A549 (cell line): ENCODE data around the gene SARS2. TPM values are rescaled to one million over a fixed set of nuclear protein-coding genes. Genes with fewer than 3 reads are reported as not detected.

Source experiments
- ATAC-seq, 2 experiments: fragments of 200-7000 bp in 1 of 2; fragments of >200 bp in 1 of 2; cut with Nextera tagmentation in 1 of 2; cut with Tn5 transposase in 1 of 2; 3 replicates each; pipeline versions ENCODE4 v1.8.0 to v1.9.1; 2018 to 2020; ENCODE audit warnings: mild to moderate bottlenecking in 1 of 2, moderate library complexity in 1 of 2
- CTCF ChIA-PET: fragments of 300-600 bp; sonication (Branson Sonifier 250); formaldehyde crosslinking; extraction: SDS; loops from one replicate; lab custom pipeline; 2021; ENCODE audit warnings: antibody characterized with exemption, inconsistent platforms; lab: Yijun Ruan, JAX
- POLR2A ChIA-PET: fragments of 350-600 bp; formaldehyde crosslinking; extraction: SDS; loops from one replicate; lab custom pipeline; 2021; ENCODE audit warnings: antibody characterized with exemption, inconsistent platforms; lab: Yijun Ruan, JAX
- DNase-seq, 2 experiments: peaks; one replicate each; pipeline versions ENCODE4 v3.0.0 to v3.0.0-alpha.2; 2011 to 2016; ENCODE audit warnings: low read depth in 1 of 2, low spot score in 1 of 2
- FAIRE-seq: peaks from 2 replicates; lab custom pipeline; 2011; peaks lifted over from hg19 to GRCh38; lab: Jason Lieb, UNC
- H3K27ac ChIP-seq, 2 experiments: fragments of >200 bp; sonication (Bioruptor Twin); formaldehyde crosslinking; 3 replicates each; pipeline ENCODE4 v1.5.1; 2016 to 2017
- H3K4me1 ChIP-seq: fragments of >200 bp; sonication (Bioruptor Twin); formaldehyde crosslinking; 3 replicates; pipeline ENCODE4 v1.6.1; 2016
- H3K4me2 ChIP-seq: fragments of >200 bp; sonication (Bioruptor Twin); formaldehyde crosslinking; 3 replicates; pipeline ENCODE4 v1.6.1; 2016
- H3K4me3 ChIP-seq: fragments of >200 bp; sonication (Bioruptor Twin); formaldehyde crosslinking; 3 replicates; pipeline ENCODE4 v1.5.1; 2016
- H3K9me3 ChIP-seq: fragments of >200 bp; sonication (Bioruptor Twin); formaldehyde crosslinking; 3 replicates; pipeline ENCODE4 v1.6.1; 2016
- BHLHE40 ChIP-seq: IDR thresholded peaks from 2 replicates; pipeline ENCODE4 v1.6.1; 2012; ENCODE audit warnings: low read depth, low read length, inconsistent platforms
- CBX8 ChIP-seq: fragments of 200-600 bp; sonication (generic); IDR thresholded peaks from 2 replicates; pipeline ENCODE4 v1.6.1; 2016
- CHD2 ChIP-seq: fragments of 150-350 bp; IDR thresholded peaks from 2 replicates; pipeline ENCODE4 v1.6.1; 2014; ENCODE audit warnings: low read length; ENCODE audit not compliant: partially characterized antibody
- EHMT2 ChIP-seq: fragments of 200-600 bp; sonication (generic); IDR thresholded peaks from 2 replicates; pipeline ENCODE4 v1.6.1; 2016; ENCODE audit warnings: antibody characterized with exemption, low read depth, mild to moderate bottlenecking, moderate library complexity
- EP300 ChIP-seq, 2 experiments: fragments of >200 bp; sonication (Bioruptor Twin); formaldehyde crosslinking; IDR thresholded peaks; 2 replicates in 1 of 2; 3 replicates in 1 of 2; pipeline ENCODE4 v1.6.1; 2016 to 2017
- FOSB ChIP-seq: fragments of 250-450 bp; sonication (Bioruptor Pico); IDR thresholded peaks from 2 replicates; pipeline ENCODE4 v1.5.0; 2020; ENCODE audit warnings: mild to moderate bottlenecking, moderate library complexity
- FOXS1 ChIP-seq: fragments of 250-450 bp; sonication (Bioruptor Pico); IDR thresholded peaks from 2 replicates; pipeline ENCODE4 v1.5.0; 2020; ENCODE audit warnings: mild to moderate bottlenecking, moderate library complexity
- HDAC2 ChIP-seq: fragments of 200-600 bp; sonication (generic); IDR thresholded peaks from 2 replicates; pipeline ENCODE4 v1.6.1; 2016
- HEYL ChIP-seq: fragments of 250-450 bp; sonication (Bioruptor Pico); IDR thresholded peaks from 2 replicates; pipeline ENCODE4 v1.8.0; 2021; ENCODE audit warnings: mild to moderate bottlenecking, moderate library complexity
- HOXA7 ChIP-seq: fragments of 250-450 bp; sonication (Bioruptor Pico); IDR thresholded peaks from 2 replicates; pipeline ENCODE4 v1.5.0; 2020; ENCODE audit warnings: mild to moderate bottlenecking, moderate library complexity
- JUN ChIP-seq, 2 experiments: fragments of >200 bp; sonication (Bioruptor Twin); formaldehyde crosslinking; IDR thresholded peaks; 2 replicates in 1 of 2; 3 replicates in 1 of 2; pipeline ENCODE4 v1.6.1; 2016 to 2017
- KDM1A ChIP-seq: fragments of 200-600 bp; sonication (generic); IDR thresholded peaks from 2 replicates; pipeline ENCODE4 v1.6.1; 2016; ENCODE audit warnings: low read depth, mild to moderate bottlenecking
- MAFK ChIP-seq: fragments of 450-650 bp; IDR thresholded peaks from 2 replicates; pipeline ENCODE4 v1.6.1; 2014; ENCODE audit not compliant: partially characterized antibody
- MAZ ChIP-seq: fragments of 150-350 bp; IDR thresholded peaks from 2 replicates; pipeline ENCODE4 v1.6.1; 2014; ENCODE audit warnings: antibody characterized with exemption, low read depth, low read length, borderline replicate concordance
- MYC ChIP-seq: IDR thresholded peaks from 2 replicates; pipeline ENCODE4 v1.6.1; 2012; ENCODE audit warnings: mild to moderate bottlenecking, inconsistent platforms, low read length, improper control_type of control experiment, borderline replicate concordance
- NFE2L2 ChIP-seq: fragments of 150-350 bp; conservative IDR thresholded peaks from 2 replicates; pipeline ENCODE4 v1.6.1; 2014; ENCODE audit warnings: low read length
- NPAS2 ChIP-seq: fragments of 250-450 bp; sonication (Bioruptor Pico); IDR thresholded peaks from 2 replicates; pipeline ENCODE4 v1.8.0; 2022; ENCODE audit warnings: mild to moderate bottlenecking, moderate library complexity, borderline replicate concordance
- POLR2A ChIP-seq: IDR thresholded peaks from 2 replicates; pipeline ENCODE4 v1.6.1; 2012; ENCODE audit warnings: mild to moderate bottlenecking, low read length
- POLR2AphosphoS2 ChIP-seq: conservative IDR thresholded peaks from 2 replicates; pipeline ENCODE4 v1.6.1; 2012; ENCODE audit warnings: low read length, improper control_type of control experiment, inconsistent platforms
- RAD21 ChIP-seq, 2 experiments: fragments of >200 bp in 1 of 2; sonication (Bioruptor Twin) in 1 of 2; formaldehyde crosslinking in 1 of 2; IDR thresholded peaks in 1 of 2; conservative IDR thresholded peaks in 1 of 2; 2 replicates in 1 of 2; 3 replicates in 1 of 2; pipeline ENCODE4 v1.6.1; 2012 to 2018; ENCODE audit warnings: inconsistent platforms in 1 of 2
- RARB ChIP-seq: fragments of 250-450 bp; sonication (Bioruptor Pico); IDR thresholded peaks from 2 replicates; pipeline ENCODE4 v1.8.0; 2021; ENCODE audit warnings: mild to moderate bottlenecking, moderate library complexity
- SMC3 ChIP-seq: fragments of >200 bp; sonication (Bioruptor Twin); formaldehyde crosslinking; IDR thresholded peaks from 3 replicates; pipeline ENCODE4 v1.6.1; 2018; ENCODE audit warnings: inconsistent platforms
- SREBF2 ChIP-seq: fragments of 450-650 bp; IDR thresholded peaks from 2 replicates; pipeline ENCODE4 v1.6.1; 2014; ENCODE audit warnings: mild to moderate bottlenecking, moderate library complexity
- TFCP2L1 ChIP-seq: fragments of 250-450 bp; sonication (Bioruptor Pico); IDR thresholded peaks from 2 replicates; pipeline ENCODE4 v1.5.0; 2021; ENCODE audit warnings: mild to moderate bottlenecking
- TP53 ChIP-seq: fragments of 250-450 bp; sonication (Bioruptor Pico); IDR thresholded peaks from 2 replicates; pipeline ENCODE4 v1.5.0; 2021; ENCODE audit warnings: mild to moderate bottlenecking, moderate library complexity
- ZNF302 ChIP-seq: fragments of 250-450 bp; sonication (Bioruptor Pico); IDR thresholded peaks from 2 replicates; pipeline ENCODE4 v1.9.0; 2021; ENCODE audit warnings: inconsistent platforms, mild to moderate bottlenecking, moderate library complexity
- WGBS: methylation state at CpG from one replicate; pipeline ENCODE4 v1.1.6; 2017; ENCODE audit errors: missing lambda C conversion rate; 5-methylcytosine and 5-hydroxymethylcytosine counted together
- polyA plus RNA-seq, 4 experiments: library from polyadenylated mRNA; depleted of rRNA in 3 of 4; stranded (reverse); fragments of >200 nt; fragmentation: RNase III in 1 of 4; extraction: RNeasy Plus Mini Kit Qiagen cat#74134 plus additional on column Dnase treatment in 1 of 4; gene quantifications; 2 replicates in 3 of 4; 3 replicates in 1 of 4; pipeline ENCODE4 v1.2.3, GENCODE V29; 2011 to 2017
- TF ChIP-seq, protein P1 (sequence below): IDR thresholded peaks from 2 replicates; pipeline ENCODE4 v1.6.1; 2012; ENCODE audit warnings: low read depth, borderline replicate concordance
- TF ChIP-seq, protein P2 (sequence below): fragments of 450-650 bp; IDR thresholded peaks from 2 replicates; pipeline ENCODE4 v1.6.1; 2014; ENCODE audit warnings: antibody characterized with exemption
- TF ChIP-seq, protein P3 (sequence below): fragments of >200 bp; sonication (Bioruptor Twin); formaldehyde crosslinking; IDR thresholded peaks from 3 replicates; pipeline ENCODE4 v1.5.1; 2016
- TF ChIP-seq, protein P4 (sequence below): fragments of 250-450 bp; sonication (Bioruptor Pico); IDR thresholded peaks from 2 replicates; pipeline ENCODE4 v1.5.0; 2020; ENCODE audit warnings: low read depth, mild to moderate bottlenecking, moderate library complexity
- TF ChIP-seq, protein P5 (sequence below): fragments of 200-600 bp; sonication (generic); IDR thresholded peaks from 2 replicates; pipeline ENCODE4 v1.6.1; 2016; ENCODE audit warnings: antibody characterized with exemption, mild to moderate bottlenecking, moderate library complexity

The SARS2 gene
- polyA plus RNA-seq, 2 of the 4 experiments (the other 2 are of a cell fraction): 46.1 to 93.4 TPM

DNA sequence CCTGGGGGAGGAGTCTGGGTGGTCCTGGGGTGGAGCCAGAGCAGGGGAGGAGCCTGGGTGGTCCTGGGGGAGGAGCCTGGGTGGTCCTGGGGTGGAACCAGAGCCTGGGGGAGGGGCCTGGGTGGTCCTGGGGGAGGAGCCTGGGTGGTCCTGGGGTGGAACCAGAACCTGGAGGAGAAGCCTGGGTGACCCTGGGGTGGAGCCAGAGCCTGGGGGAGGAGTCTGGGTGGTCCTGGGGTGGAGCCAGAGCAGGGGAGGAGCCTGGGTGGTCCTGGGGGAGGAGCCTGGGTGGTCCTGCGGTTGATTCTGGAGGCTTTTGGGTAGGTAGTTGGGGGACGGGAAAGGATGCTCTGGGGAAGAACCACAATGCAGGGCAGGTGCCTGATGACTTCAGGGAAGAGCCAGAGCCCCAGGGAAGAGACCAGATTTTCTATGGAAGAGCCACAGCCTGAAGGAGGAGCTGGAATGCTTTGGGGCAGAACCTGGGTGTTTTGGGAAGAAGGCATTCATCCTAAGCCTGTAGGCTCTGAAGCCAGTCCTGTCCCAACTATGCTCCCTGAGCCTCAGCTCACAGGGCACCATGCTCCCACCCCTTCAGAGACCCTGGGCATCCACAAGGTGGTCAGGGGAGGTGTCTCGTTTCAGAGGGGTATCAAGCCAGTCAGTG is 15.1 kb upstream of the SARS2 start:
- POLR2A ChIA-PET: interaction anchor here (0.8 to 1.0 kb wide), 2 partner anchors 10 to 15 kb away, joined by 3 to 6 read pairs; partner anchors contain the start of genes MRPS12 and SARS2
- DNase-seq (no peak), ATAC-seq (peak; percentile 41 to 50), FAIRE-seq (no peak)
- H3K4me1 ChIP-seq: no peaks in the 10 kb centered on the region
- no peak overlapping the region for H3K27ac ChIP-seq
- no peaks in the 10 kb centered on the region for H3K9me3 ChIP-seq
- H3K4me3 ChIP-seq: no peak overlapping the region
- 81% methylated on average over 3 of the region's 3 CpGs for WGBS
- H3K4me2 ChIP-seq: no peak overlapping the region
- CTCF ChIA-PET: interaction anchor here (0.8 to 18.6 kb wide), 12 partner anchors 11 to 452 kb away, joined by 3 to 245 read pairs (median 4); partner anchors contain the start of genes FBXO17, MRPS12 and SARS2
- TF ChIP-seq JUN (IDR thresholded peaks at IDR 0.05) (no peak), POLR2A (no peak), POLR2AphosphoS2 (no peak), HOXA7 (CRISPR knock-in tag) (no peak), BHLHE40 (no peak), NFE2L2 (no peak), SMC3 (no peak), RARB (CRISPR knock-in tag) (no peak), HDAC2 (no peak), MAZ (no peak), MYC (no peak), EP300 (IDR thresholded peaks at IDR 0.05) (no peak), KDM1A (no peak), NPAS2 (CRISPR knock-in tag) (no peak), CHD2 (no peak), HEYL (no peak)
- TF ChIP-seq, protein P1, sequence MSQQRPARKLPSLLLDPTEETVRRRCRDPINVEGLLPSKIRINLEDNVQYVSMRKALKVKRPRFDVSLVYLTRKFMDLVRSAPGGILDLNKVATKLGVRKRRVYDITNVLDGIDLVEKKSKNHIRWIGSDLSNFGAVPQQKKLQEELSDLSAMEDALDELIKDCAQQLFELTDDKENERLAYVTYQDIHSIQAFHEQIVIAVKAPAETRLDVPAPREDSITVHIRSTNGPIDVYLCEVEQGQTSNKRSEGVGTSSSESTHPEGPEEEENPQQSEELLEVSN: no peak
- TF ChIP-seq, protein P2, sequence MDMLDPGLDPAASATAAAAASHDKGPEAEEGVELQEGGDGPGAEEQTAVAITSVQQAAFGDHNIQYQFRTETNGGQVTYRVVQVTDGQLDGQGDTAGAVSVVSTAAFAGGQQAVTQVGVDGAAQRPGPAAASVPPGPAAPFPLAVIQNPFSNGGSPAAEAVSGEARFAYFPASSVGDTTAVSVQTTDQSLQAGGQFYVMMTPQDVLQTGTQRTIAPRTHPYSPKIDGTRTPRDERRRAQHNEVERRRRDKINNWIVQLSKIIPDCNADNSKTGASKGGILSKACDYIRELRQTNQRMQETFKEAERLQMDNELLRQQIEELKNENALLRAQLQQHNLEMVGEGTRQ: no peak
- TF ChIP-seq, protein P3, sequence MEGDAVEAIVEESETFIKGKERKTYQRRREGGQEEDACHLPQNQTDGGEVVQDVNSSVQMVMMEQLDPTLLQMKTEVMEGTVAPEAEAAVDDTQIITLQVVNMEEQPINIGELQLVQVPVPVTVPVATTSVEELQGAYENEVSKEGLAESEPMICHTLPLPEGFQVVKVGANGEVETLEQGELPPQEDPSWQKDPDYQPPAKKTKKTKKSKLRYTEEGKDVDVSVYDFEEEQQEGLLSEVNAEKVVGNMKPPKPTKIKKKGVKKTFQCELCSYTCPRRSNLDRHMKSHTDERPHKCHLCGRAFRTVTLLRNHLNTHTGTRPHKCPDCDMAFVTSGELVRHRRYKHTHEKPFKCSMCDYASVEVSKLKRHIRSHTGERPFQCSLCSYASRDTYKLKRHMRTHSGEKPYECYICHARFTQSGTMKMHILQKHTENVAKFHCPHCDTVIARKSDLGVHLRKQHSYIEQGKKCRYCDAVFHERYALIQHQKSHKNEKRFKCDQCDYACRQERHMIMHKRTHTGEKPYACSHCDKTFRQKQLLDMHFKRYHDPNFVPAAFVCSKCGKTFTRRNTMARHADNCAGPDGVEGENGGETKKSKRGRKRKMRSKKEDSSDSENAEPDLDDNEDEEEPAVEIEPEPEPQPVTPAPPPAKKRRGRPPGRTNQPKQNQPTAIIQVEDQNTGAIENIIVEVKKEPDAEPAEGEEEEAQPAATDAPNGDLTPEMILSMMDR: no peak
- TF ChIP-seq, protein P4, sequence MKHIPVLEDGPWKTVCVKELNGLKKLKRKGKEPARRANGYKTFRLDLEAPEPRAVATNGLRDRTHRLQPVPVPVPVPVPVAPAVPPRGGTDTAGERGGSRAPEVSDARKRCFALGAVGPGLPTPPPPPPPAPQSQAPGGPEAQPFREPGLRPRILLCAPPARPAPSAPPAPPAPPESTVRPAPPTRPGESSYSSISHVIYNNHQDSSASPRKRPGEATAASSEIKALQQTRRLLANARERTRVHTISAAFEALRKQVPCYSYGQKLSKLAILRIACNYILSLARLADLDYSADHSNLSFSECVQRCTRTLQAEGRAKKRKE (CRISPR knock-in tag): no peak

DNA sequence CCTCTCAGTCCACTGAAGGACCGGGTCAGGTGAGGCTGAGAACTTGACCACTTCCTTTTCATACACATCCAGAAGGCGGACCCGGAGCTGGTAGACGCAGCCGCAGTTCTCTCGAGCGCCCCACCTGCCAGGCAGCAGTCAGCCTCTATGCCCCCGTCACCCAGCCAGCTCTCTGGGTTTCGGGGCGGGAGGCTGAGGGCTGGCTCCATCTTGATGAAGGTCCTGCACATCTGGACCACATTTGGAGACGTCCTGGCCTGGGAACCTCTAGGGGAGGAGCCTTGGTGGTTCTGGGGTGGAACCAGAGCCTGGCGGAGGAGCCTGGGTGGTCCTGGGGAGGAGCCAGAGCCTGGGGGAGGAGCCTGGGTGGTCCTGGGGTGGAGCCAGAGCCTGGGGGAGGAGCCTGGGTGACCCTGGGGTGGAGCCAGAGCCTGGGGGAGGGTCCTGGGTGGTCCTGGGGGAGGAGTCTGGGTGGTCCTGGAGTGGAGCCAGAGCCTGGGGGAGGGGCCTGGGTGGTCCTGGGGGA is 14.5 kb upstream of the SARS2 start:
- WGBS: 96% methylated on average over 11 of the region's 12 CpGs
- Histone ChIP-seq H3K4me1 (no peaks in the 10 kb centered on the region), H3K4me2 (no peak overlapping the region), H3K9me3 (no peaks in the 10 kb centered on the region), H3K4me3 (no peak overlapping the region), H3K27ac (no peak overlapping the region)
- no peak for FAIRE-seq
- peak in 1 of 2 experiments; percentile 63 for DNase-seq
- CTCF ChIA-PET: interaction anchor here (1.0 to 3.1 kb wide), 10 partner anchors 9 to 417 kb away, joined by 3 to 23 read pairs (median 4); partner anchors contain the start of genes MRPS12 and SARS2
- peak; percentile 30 to 31 for ATAC-seq
- POLR2A ChIA-PET: interaction anchor here (1.9 kb wide), 1 partner anchor 14 kb away, joined by 7 read pairs; the partner anchor contains the start of genes MRPS12 and SARS2
- TF ChIP-seq, protein P5, sequence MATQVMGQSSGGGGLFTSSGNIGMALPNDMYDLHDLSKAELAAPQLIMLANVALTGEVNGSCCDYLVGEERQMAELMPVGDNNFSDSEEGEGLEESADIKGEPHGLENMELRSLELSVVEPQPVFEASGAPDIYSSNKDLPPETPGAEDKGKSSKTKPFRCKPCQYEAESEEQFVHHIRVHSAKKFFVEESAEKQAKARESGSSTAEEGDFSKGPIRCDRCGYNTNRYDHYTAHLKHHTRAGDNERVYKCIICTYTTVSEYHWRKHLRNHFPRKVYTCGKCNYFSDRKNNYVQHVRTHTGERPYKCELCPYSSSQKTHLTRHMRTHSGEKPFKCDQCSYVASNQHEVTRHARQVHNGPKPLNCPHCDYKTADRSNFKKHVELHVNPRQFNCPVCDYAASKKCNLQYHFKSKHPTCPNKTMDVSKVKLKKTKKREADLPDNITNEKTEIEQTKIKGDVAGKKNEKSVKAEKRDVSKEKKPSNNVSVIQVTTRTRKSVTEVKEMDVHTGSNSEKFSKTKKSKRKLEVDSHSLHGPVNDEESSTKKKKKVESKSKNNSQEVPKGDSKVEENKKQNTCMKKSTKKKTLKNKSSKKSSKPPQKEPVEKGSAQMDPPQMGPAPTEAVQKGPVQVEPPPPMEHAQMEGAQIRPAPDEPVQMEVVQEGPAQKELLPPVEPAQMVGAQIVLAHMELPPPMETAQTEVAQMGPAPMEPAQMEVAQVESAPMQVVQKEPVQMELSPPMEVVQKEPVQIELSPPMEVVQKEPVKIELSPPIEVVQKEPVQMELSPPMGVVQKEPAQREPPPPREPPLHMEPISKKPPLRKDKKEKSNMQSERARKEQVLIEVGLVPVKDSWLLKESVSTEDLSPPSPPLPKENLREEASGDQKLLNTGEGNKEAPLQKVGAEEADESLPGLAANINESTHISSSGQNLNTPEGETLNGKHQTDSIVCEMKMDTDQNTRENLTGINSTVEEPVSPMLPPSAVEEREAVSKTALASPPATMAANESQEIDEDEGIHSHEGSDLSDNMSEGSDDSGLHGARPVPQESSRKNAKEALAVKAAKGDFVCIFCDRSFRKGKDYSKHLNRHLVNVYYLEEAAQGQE: no peak
- TF ChIP-seq TP53 (no peak), RAD21 (conservative IDR thresholded peaks at IDR 0.05 in 1 of 2, IDR thresholded peaks at IDR 0.05 in 1 of 2) (no peak), CBX8 (no peak), EHMT2 (no peak), FOSB (CRISPR knock-in tag) (no peak), MAFK (no peak), SREBF2 (no peak), ZNF302 (CRISPR knock-in tag) (no peak), TFCP2L1 (CRISPR knock-in tag) (no peak), MAZ (no peak), MYC (no peak), FOXS1 (no peak)
